ENCODE results near the gene RRBP1.

Gene RRBP1

GRCh38 chr20:17611540-17612286 is 70.3 kb downstream of the RRBP1 start:
- ChIA-PET CTCF (no interaction called here), POLR2A (no interaction called here)
- TF ChIP-seq, protein P1, sequence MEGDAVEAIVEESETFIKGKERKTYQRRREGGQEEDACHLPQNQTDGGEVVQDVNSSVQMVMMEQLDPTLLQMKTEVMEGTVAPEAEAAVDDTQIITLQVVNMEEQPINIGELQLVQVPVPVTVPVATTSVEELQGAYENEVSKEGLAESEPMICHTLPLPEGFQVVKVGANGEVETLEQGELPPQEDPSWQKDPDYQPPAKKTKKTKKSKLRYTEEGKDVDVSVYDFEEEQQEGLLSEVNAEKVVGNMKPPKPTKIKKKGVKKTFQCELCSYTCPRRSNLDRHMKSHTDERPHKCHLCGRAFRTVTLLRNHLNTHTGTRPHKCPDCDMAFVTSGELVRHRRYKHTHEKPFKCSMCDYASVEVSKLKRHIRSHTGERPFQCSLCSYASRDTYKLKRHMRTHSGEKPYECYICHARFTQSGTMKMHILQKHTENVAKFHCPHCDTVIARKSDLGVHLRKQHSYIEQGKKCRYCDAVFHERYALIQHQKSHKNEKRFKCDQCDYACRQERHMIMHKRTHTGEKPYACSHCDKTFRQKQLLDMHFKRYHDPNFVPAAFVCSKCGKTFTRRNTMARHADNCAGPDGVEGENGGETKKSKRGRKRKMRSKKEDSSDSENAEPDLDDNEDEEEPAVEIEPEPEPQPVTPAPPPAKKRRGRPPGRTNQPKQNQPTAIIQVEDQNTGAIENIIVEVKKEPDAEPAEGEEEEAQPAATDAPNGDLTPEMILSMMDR (IDR thresholded peaks at IDR 0.05; ENCODE audit: control extremely low read depth, extremely low read depth, low read depth, missing control alignments), result no peak
- peak; percentile 25 for DNase-seq (ENCODE audit: extremely low spot score)

DNA sequence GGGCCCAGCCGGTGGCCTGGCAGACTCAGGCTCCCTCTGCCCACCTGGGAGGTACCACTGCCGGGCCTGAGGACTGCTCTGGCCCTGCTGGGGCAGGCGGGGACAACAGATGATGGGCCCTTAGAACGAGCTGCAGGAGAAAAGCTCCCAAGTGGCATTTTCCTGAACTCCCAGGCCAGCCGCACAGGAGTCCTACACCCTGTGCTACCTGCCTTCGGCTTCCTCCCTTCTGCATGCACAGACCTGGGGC is 70.8 kb downstream of the RRBP1 start:
- TF ChIP-seq, protein P1 (IDR thresholded peaks at IDR 0.05; ENCODE audit: control extremely low read depth, extremely low read depth, low read depth, missing control alignments), result peak; percentile 46
- ChIA-PET POLR2A (no interaction called here), CTCF (interaction anchor here (1.4 kb wide), 1 partner anchor 17 kb away, joined by 5 read pairs; no protein-coding TSS in a partner anchor)
- no peak for DNase-seq (ENCODE audit: extremely low spot score)

GRCh38 chr20:17610566-17611289 is 71.3 kb downstream of the RRBP1 start:
- ChIA-PET CTCF (interaction anchor here (1.2 to 1.4 kb wide), 2 partner anchors 17 to 38 kb away, joined by 4 to 5 read pairs; no protein-coding TSS in a partner anchor), POLR2A (no interaction called here)
- DNase-seq (ENCODE audit: extremely low spot score), result peak; percentile 6
- TF ChIP-seq, protein P1 (IDR thresholded peaks at IDR 0.05; ENCODE audit: control extremely low read depth, extremely low read depth, low read depth, missing control alignments), result no peak

- DNase-seq (ENCODE audit: extremely low spot score), result no peak
- ChIA-PET CTCF (interaction anchor here (1.2 to 1.4 kb wide), 2 partner anchors 16 to 39 kb away, joined by 4 to 5 read pairs; no protein-coding TSS in a partner anchor), POLR2A (no interaction called here)
- TF ChIP-seq, protein P1 (IDR thresholded peaks at IDR 0.05; ENCODE audit: control extremely low read depth, extremely low read depth, low read depth, missing control alignments), result no peak
Observed at GRCh38 chr20:17609811-17610377, 72.1 kb downstream of the RRBP1 start.

- CTCF ChIA-PET, result interaction anchor here (1.1 kb wide), 1 partner anchor 14 kb away, joined by 3 read pairs; no protein-coding TSS in a partner anchor
Observed at GRCh38 chr20:17608701-17609497, 73.1 kb downstream of the RRBP1 start.

More at GRCh38 chr20:17608701-17609497, 73.1 kb downstream of the RRBP1 start:
- POLR2A ChIA-PET, result no interaction called here
- TF ChIP-seq, protein P1 (IDR thresholded peaks at IDR 0.05; ENCODE audit: control extremely low read depth, extremely low read depth, low read depth, missing control alignments), result no peak
- no peak for DNase-seq (ENCODE audit: extremely low spot score)
